Stimulated activated CD8-positive, alpha-beta memory T cell treated with anti-CD3 and anti-CD28 coated beads, Interleukin-7, amount 100 ng/mL, for 4 hours (primary cell): ENCODE data around the gene CREG2.
A peak's percentile ranks its signal among the peaks of the same experiment; 100 is the strongest.

Experiments used
- DNase-seq, 2 donors: peaks; one replicate each; pipeline ENCODE4 v3.0.0-alpha.2; 2020; ENCODE audit warnings: low read depth in 2 of 2

The CREG2 gene

DNA sequence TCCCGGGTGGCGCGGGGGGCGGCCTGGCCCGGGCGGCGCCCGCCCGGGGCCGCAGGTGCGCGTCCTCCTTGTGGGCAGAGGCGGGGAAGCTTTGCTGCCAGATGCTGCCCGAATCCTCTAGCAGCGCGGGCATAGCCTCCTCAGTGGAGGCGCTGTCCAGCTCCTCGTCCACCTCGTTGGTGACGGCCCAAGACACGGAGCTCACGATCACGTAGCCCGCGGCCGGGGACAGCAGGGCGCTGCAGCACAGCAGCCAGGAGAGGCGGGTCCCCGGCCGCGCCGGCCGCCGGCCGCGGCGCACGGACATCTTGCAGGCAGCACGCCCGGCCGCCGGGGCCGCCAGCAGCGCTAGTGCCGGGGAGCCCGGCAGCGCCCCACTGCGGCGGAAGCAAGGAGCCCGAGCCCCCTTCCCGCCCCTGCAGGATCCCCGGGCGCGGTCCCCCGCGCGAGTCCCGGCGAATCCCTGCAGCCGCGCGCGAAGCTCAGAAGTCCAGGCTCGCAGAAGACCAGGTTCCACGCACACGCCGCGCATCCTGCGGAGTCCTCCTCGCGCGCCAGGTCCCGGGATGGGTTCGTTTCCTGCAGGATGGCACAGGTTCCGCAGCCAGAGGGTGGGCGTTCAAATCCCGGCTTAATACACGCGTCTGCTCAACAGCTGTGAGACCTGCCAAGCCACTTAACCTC, at the start of gene CREG2:
Gene CREG2 (minus strand): TSS at position 353 of the 684 bp plus-strand sequence. CDS start 46 bp downstream, at position 307.
- DNase-seq, result peak in 1 of 2 donors; percentile 12

- DNase-seq, result no peak
Measured at GRCh38 chr2:101435001-101435862, 47.9 kb upstream of the CREG2 start.

DNA sequence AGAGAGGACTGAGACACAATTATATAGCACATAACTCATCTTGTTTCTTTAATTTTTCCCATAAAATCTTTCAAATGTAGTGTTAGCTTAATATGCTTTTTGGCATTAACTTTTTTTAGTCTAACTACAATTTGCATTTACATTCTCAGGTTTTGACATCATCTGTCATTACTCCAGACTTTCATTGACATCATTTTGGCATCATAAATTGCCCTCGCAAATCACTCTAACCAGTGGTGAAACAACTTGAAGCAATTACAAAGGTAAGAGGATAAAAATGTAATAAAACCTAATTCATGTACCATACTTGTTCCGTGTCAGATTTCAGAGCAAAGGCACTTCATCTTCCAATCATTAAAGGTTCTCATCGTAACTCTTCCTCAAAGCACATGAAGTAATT, 46.2 kb upstream of the CREG2 start:
- DNase-seq, result no peak

- no peak for DNase-seq
Measured at GRCh38 chr2:101432411-101433181, 45.3 kb upstream of the CREG2 start.

GRCh38 chr2:101431486-101431885, 44.2 kb upstream of the CREG2 start:
- DNase-seq, result no peak

DNA sequence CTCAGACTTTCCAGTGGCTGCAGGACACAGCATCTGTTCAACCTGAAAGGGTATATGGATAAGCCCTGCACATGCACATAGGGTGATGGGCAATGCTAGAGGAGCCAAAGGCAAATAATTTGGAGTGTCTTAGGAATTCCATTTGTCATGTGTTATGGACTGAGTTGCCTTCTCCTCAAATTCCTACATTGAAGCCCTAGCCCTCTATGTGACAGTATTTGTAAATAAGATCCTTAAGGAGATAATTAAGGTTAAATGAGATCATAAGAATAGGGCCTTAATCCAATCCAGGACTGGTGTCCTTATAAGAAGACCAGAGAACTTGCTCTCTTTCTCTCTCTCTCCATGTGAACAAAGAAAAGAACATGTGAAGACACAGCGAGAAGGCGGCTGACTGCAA, 42.9 kb upstream of the CREG2 start:
- no peak for DNase-seq

- no peak for DNase-seq
Measured at GRCh38 chr2:101429453-101429852, 42.1 kb upstream of the CREG2 start.

- DNase-seq, result no peak
Measured at GRCh38 chr2:101428422-101429176, 41.3 kb upstream of the CREG2 start.

- no peak for DNase-seq
Measured at GRCh38 chr2:101427743-101428142, 40.4 kb upstream of the CREG2 start.

DNA sequence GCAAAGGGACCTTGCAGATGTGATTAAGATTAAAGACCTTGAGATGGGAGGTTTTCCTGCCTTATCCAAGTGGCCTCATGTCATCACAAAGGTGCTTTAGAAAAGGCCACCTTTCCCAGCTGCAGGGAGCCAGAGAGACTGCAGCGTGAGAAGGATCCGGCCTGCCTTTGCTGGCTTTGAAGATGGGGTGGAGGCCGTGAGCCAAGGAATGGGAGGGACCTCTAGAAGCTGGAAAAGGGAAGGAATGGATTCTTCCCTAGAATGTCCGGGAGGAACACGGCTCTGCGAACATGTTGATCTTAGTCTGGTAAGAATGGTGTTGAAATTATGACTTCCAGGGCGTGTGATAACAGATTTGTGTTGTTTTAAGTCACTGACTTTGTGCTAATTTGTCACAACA, 39.9 kb upstream of the CREG2 start:
- no peak for DNase-seq

GRCh38 chr2:101426822-101427221, 39.5 kb upstream of the CREG2 start:
- no peak for DNase-seq

GRCh38 chr2:101420623-101421022, 33.3 kb upstream of the CREG2 start:
- DNase-seq, result no peak

DNA sequence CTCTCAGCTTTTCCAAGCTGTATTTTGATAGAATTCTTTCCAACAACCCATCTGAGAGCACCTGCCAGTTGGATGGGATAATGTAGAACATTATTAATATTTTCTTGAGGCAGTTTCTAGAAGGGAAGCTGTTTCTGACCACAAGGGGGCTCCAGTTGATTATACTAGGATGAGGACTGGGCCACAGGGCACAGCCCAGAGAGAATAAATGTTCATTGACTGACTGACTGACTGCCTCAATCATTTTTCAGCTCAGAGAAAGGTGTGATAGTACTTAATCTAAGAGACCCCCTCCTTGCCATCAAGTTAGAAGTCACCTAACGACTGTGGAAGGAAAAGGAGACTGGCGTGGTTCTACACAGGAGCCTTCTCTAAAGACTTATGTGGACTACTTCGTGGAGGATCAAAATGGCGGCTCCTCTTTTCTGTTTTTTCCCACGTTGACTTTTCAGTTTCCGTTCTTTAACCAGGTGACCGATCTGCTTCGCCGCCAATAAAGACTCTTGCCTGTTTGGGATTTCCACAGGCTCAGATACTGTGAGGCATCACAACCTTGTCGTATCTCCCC, 31.9 kb upstream of the CREG2 start:
- peak; percentile 7 to 39 for DNase-seq

DNA sequence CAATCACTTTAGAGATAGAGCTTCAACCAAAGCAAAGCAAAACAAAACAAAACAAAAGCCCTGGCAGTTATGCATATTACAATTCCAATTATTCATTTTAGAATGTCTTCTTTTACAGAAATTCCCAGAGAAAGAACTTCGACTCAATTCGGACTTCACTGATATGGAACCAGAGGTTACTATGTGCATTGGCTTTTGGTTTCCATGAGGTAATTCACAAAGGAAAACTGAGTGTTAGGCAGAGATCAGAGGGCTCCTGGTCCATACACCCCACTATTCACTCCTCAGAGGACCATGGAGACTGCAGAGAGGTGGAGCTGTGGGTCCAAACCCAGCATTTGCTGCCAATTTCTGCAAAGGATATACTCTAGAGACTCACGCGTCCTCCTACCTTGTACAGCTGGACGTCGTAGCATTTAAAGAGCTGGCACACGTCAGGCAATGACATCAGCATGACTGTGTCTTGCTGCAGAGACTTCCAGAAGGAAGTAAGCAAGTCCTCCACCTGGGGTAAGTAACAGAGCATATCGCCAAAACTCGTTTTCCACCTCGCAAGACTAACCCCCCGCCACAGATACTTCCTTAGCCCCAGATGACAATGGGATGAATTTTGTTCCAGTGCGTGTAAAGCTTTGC, 31.3 kb upstream of the CREG2 start:
- DNase-seq, result no peak

DNA sequence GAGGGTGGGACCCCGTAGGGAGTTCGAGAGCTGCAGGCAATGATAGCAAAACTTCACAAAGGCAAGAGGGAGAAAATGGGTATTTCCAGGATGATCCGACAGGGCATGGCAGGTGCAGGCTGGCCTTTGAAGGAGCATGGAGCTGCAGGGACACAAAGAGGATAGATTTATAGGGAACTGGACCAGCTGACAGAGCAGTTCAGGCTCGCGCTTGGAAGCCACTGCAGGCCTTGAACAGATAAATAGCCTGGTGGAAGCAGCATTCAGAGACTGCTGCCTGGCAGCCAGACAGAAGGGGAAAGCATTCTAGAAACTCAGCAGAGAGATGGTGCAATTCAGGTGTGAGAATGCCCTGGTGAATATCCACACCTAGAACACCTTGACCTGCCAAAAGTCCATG, 29.3 kb upstream of the CREG2 start:
- DNase-seq, result no peak

- DNase-seq, result no peak
Measured at GRCh38 chr2:101415884-101416283, 28.6 kb upstream of the CREG2 start.

DNA sequence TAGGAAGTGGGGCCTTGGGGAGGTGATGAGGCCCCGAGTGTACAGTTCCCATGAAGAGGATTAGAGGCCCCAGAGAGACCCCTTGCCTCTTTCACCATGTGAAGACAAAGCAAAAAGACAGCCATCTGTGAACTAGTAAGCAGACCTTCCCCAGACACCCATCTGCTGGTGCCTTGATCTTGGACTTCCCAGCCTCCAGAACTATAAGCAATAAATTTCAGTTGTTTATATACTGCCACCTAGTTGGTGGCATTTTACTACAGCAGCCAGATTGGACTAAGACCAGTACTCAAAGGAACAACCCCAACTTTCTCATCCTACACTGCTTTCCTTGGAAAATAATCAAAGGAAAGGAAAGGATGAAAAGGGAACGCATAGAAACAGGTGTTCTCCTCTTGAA, 27.9 kb upstream of the CREG2 start:
- DNase-seq, result no peak

GRCh38 chr2:101412092-101412694, 24.9 kb upstream of the CREG2 start:
- no peak for DNase-seq

DNA sequence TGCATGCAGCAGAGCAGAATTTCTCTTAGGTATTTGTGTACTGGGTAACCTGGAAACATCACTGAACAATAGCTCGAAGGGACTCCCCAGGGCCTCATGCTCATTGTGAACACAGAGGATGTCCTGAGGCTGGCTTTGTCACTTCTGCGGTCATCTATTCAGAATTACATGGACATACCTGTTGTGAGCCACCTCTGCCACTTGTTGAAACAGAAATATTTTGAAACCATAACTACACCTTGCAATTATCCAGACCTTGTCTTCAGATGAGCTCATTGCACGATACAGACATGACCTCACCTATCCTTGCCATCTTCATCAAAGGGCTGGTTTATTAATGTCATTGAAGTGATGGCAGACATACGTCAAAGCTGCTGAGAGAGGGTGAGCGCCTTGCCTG, 23.4 kb upstream of the CREG2 start:
- DNase-seq, result no peak

- DNase-seq, result no peak
Measured at GRCh38 chr2:101410114-101410513, 22.8 kb upstream of the CREG2 start.
